ENCODE results near the gene CXCL14.

DNA sequence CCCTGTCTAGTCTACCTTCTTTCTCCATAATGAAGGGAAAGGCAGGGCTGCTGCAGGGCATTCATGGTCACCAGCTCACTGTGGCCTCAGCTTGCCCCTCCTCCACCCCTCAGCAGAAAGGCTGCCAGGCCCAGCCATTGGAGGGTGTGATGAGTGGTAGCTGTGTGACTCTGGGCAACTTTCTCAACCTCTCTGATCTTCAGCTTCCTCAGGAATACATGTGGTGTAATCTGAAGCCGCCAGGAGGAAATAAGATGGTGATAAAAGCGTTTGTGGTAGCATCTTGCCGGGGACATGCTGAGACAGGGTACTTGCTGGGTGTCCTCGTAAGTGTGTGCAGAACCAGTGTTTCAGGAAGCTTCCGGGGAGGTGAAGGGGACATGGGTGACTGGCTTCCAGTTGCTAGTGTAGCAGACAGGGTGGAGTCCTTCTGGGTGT is 9.8 kb downstream of the CXCL14 start:
- TF ChIP-seq, protein P1, sequence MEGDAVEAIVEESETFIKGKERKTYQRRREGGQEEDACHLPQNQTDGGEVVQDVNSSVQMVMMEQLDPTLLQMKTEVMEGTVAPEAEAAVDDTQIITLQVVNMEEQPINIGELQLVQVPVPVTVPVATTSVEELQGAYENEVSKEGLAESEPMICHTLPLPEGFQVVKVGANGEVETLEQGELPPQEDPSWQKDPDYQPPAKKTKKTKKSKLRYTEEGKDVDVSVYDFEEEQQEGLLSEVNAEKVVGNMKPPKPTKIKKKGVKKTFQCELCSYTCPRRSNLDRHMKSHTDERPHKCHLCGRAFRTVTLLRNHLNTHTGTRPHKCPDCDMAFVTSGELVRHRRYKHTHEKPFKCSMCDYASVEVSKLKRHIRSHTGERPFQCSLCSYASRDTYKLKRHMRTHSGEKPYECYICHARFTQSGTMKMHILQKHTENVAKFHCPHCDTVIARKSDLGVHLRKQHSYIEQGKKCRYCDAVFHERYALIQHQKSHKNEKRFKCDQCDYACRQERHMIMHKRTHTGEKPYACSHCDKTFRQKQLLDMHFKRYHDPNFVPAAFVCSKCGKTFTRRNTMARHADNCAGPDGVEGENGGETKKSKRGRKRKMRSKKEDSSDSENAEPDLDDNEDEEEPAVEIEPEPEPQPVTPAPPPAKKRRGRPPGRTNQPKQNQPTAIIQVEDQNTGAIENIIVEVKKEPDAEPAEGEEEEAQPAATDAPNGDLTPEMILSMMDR (IDR thresholded peaks at IDR 0.05) = no peak
- no peak for TF ChIP-seq POLR2A (IDR thresholded peaks at IDR 0.05)

Measured in adrenal gland (tissue), 5 donors.